Spleen (tissue), 11 donors: ENCODE measurements around the gene CUEDC1. TPM values are rescaled to one million over a fixed set of nuclear protein-coding genes. Genes with fewer than 3 reads are reported as not detected.

Source experiments
- DNase-seq: peaks from one replicate; pipeline ENCODE4 v3.0.0-alpha.2; 2020
- H3K27ac ChIP-seq, 8 donors: fragments of 200-600 bp; sonication (generic) in 7 of 8; 1 replicate in 4 of 8; 2 replicates in 4 of 8; pipeline versions ENCODE4 v1.5.0 to v1.8.0; 2016 to 2021; ENCODE audit warnings: inconsistent platforms in 4 of 8, mild to moderate bottlenecking in 4 of 8, moderate library complexity in 1 of 8
- H3K27me3 ChIP-seq, 7 donors: fragments of 200-600 bp; sonication (generic) in 6 of 7; replicated peaks in 1 of 7; 1 replicate in 4 of 7; 2 replicates in 3 of 7; pipeline versions ENCODE4 v1.5.0 to v1.8.0; 2016 to 2021; ENCODE audit warnings: inconsistent platforms in 3 of 7, mild to moderate bottlenecking in 1 of 7
- H3K36me3 ChIP-seq, 6 donors: fragments of 200-600 bp; sonication (generic) in 5 of 6; 1 replicate in 4 of 6; 2 replicates in 2 of 6; pipeline versions ENCODE4 v1.5.0 to v1.8.0; 2016 to 2021; ENCODE audit warnings: inconsistent platforms in 2 of 6
- H3K4me1 ChIP-seq, 6 donors: fragments of 200-600 bp; sonication (generic) in 5 of 6; 1 replicate in 3 of 6; 2 replicates in 3 of 6; pipeline versions ENCODE4 v1.5.0 to v1.8.0; 2016 to 2021; ENCODE audit warnings: inconsistent platforms in 3 of 6
- H3K4me3 ChIP-seq, 8 donors: fragments of 200-600 bp; sonication (generic) in 7 of 8; 1 replicate in 4 of 8; 2 replicates in 4 of 8; pipeline versions ENCODE4 v1.5.0 to v1.8.0; 2016 to 2021; ENCODE audit warnings: inconsistent platforms in 4 of 8, mild to moderate bottlenecking in 4 of 8, moderate library complexity in 2 of 8
- H3K9me3 ChIP-seq, 8 donors: fragments of 200-600 bp; sonication (generic) in 7 of 8; 1 replicate in 4 of 8; 2 replicates in 4 of 8; pipeline versions ENCODE4 v1.5.0 to v1.8.0; 2016 to 2021; ENCODE audit warnings: inconsistent platforms in 4 of 8
- POLR2A ChIP-seq, 3 donors: fragments of 450-650 bp; IDR thresholded peaks; one replicate each; pipeline ENCODE4 v1.5.1; 2017; ENCODE audit warnings: antibody characterized with exemption in 3 of 3, mild to moderate bottlenecking in 1 of 3
- POLR2AphosphoS5 ChIP-seq, 3 donors: sonication (generic); formaldehyde crosslinking; IDR thresholded peaks; one replicate each; pipeline ENCODE4 v1.5.1; 2017; ENCODE audit warnings: antibody characterized with exemption in 3 of 3
- WGBS, 5 donors: extraction: QIAGEN DNeasy Blood & Tissue Kit in 3 of 5; methylation state at CpG; one replicate each; pipeline versions ENCODE4 v1.1.5 to v1.1.7; 2013 to 2018; 5-methylcytosine and 5-hydroxymethylcytosine counted together
- intact Hi-C: fragments of 100-400 bp; cut with DNase I; formaldehyde crosslinking; loops from one replicate; pipeline ENCODE4 v1.15.0; 2023; ENCODE audit warnings: low total_unique reads
- polyA plus RNA-seq, 3 donors: library from polyadenylated mRNA; stranded (reverse); fragments of 200-250 nt; gene quantifications; one replicate each; pipeline ENCODE4 v1.2.1, GENCODE V29; 2013
- total RNA-seq, 7 donors: library from RNA; depleted of rRNA in 3 of 7; stranded (reverse); fragments of >200 nt in 3 of 7; fragmentation: NEBNext Ultra II Directional in 4 of 7; extraction: Animal tissue kit (Norgen Biotek cat#: 25700) in 4 of 7; gene quantifications; one replicate each; pipeline versions ENCODE4 v1.1.0 to v1.2.1, GENCODE V29; 2016 to 2021
- TF ChIP-seq, protein P1 (sequence below), 11 experiments: fragments of 200-600 bp in 7 of 11; fragments of 450-650 bp in 4 of 11; sonication (generic) in 4 of 11; IDR thresholded peaks in 8 of 11; conservative IDR thresholded peaks in 3 of 11; 1 replicate in 7 of 11; 2 replicates in 4 of 11; pipeline versions ENCODE4 v1.4.0 to v1.8.0; 2016 to 2021; ENCODE audit warnings: antibody characterized with exemption in 11 of 11, inconsistent platforms in 4 of 11, mild to moderate bottlenecking in 1 of 11
- donor health status: healthy with polysubstance abuse.
- donor health status: DM: no; HTN: no; CAD: no; lungs with moderate emphysema.
- donor health status: DM: no; HTN: no; CAD: no.
- donor health status: Bipolar disorder and iron deficiency.
- donor health status: healthy.
- donor health status: DM: no; HTN: no; CAD: no.
- donor health status: DM: yes; HTN: yes; CAD: no.

The CUEDC1 gene
- total and polyA plus RNA-seq, 10 donors, result 5.4 to 23.5 (median 15.6) TPM

GRCh38 chr17:57864273-57864672, 90.9 kb downstream of the CUEDC1 start:
- DNase-seq, result no peak
- H3K4me3 ChIP-seq, result no peak overlapping the region
- no peak for TF ChIP-seq POLR2A (IDR thresholded peaks at IDR 0.05)
- peaks cover 0 to 38% (median 8%) of the 10 kb centered on the region in 7 donors for H3K27me3 ChIP-seq
- peaks cover 0 to 19% (median 0%) of the 10 kb centered on the region in 6 donors for H3K36me3 ChIP-seq
- no peak overlapping the region for H3K27ac ChIP-seq
- intact Hi-C loops, result no loop called here
- WGBS, 5 donors, result 86 to 91% (median 90%) methylated on average over 8 of the region's 8 CpGs
- no peaks in the 10 kb centered on the region for H3K9me3 ChIP-seq
- H3K4me1 ChIP-seq, result peaks cover 22 to 62% (median 44%) of the 10 kb centered on the region in 6 donors

- DNase-seq, result no peak
- TF ChIP-seq, protein P1, sequence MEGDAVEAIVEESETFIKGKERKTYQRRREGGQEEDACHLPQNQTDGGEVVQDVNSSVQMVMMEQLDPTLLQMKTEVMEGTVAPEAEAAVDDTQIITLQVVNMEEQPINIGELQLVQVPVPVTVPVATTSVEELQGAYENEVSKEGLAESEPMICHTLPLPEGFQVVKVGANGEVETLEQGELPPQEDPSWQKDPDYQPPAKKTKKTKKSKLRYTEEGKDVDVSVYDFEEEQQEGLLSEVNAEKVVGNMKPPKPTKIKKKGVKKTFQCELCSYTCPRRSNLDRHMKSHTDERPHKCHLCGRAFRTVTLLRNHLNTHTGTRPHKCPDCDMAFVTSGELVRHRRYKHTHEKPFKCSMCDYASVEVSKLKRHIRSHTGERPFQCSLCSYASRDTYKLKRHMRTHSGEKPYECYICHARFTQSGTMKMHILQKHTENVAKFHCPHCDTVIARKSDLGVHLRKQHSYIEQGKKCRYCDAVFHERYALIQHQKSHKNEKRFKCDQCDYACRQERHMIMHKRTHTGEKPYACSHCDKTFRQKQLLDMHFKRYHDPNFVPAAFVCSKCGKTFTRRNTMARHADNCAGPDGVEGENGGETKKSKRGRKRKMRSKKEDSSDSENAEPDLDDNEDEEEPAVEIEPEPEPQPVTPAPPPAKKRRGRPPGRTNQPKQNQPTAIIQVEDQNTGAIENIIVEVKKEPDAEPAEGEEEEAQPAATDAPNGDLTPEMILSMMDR (IDR thresholded peaks at IDR 0.05 in 8 of 11, conservative IDR thresholded peaks at IDR 0.05 in 3 of 11), result no peak
- TF ChIP-seq POLR2AphosphoS5 (IDR thresholded peaks at IDR 0.05), result no peak
- TF ChIP-seq POLR2A (IDR thresholded peaks at IDR 0.05), result no peak
- peaks cover 0 to 15% (median 0%) of the 10 kb centered on the region in 6 donors for H3K36me3 ChIP-seq
These were observed 92.2 kb downstream of the CUEDC1 start for GRCh38 chr17:57862694-57863667.

DNA sequence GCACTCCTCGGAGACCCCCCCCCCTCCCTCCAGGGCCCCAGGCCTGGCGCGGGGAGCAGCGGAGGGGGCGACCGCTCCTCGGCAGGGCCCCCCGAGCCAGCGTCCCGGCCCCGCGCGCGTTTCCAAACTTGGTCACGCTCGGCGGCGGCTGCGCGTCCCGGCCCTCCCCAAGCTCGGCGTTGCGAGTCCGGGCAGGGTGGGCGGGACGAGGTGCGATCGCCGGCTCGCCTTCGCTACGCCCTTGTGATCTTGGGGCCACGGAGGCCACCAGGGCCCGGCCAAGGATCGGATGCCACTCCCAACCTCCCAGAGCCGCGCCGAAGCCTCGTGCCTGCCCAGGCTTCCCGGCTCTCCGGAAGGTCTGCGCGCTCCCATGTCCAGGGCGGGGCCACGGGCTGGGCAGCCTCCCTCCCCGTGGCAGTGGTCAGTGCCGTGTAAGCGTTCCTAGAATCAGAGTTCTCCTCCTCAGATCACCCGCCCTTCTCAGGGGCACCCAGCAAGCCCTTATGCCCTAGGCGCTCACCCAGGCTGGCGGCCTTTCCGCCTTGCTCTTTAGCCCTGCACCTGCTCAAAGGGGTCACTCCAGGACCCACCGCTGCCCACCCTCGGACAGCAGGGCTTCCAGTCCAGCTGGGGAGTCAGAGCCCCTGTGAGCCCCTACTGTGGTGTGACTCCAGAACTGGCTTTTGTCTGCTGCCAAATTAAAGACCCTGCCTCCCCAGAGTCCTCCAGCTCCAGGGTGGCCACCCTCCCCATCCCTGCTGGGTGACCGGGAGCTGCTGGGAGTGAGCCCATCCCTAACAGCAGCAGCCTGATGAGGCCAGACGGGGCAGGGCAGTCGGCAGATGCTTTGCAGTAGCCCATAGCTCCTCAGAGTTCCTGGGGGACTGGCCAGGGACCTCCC, 93.2 kb downstream of the CUEDC1 start:
- Histone ChIP-seq H3K27ac (peak overlapping the region in 6 of 8 donors; percentile 39 to 85 (median 72)), H3K4me3 (peak overlapping the region; percentile 2 to 70 (median 38)), H3K9me3 (no peaks in the 10 kb centered on the region), H3K36me3 (peaks cover 0 to 15% (median 0%) of the 10 kb centered on the region in 6 donors), H3K4me1 (peaks cover 12 to 53% (median 33%) of the 10 kb centered on the region in 6 donors), H3K27me3 (peaks cover 0 to 48% (median 8%) of the 10 kb centered on the region in 7 donors)
- intact Hi-C loops, result no loop called here
- 19 to 53% (median 26%) methylated on average over 16 to 58 of the region's 58 CpGs for WGBS, 5 donors
- peak; percentile 85 for DNase-seq
- TF ChIP-seq, protein P1 (IDR thresholded peaks at IDR 0.05 in 8 of 11, conservative IDR thresholded peaks at IDR 0.05 in 3 of 11), result no peak
- peak in 2 of 3 donors; percentile 65 to 77 for TF ChIP-seq POLR2AphosphoS5 (IDR thresholded peaks at IDR 0.05)
- no peak for TF ChIP-seq POLR2A (IDR thresholded peaks at IDR 0.05)

More at GRCh38 chr17:57862694-57863667, 92.2 kb downstream of the CUEDC1 start:
- peaks cover 0 to 48% (median 8%) of the 10 kb centered on the region in 7 donors for H3K27me3 ChIP-seq
- H3K4me3 ChIP-seq, result no peak overlapping the region
- peaks cover 12 to 57% (median 37%) of the 10 kb centered on the region in 6 donors for H3K4me1 ChIP-seq
- WGBS, 5 donors, result 86 to 92% (median 87%) methylated on average over 16 of the region's 16 CpGs
- intact Hi-C loops, result no loop called here
- no peak overlapping the region for H3K27ac ChIP-seq
- no peaks in the 10 kb centered on the region for H3K9me3 ChIP-seq
